Stimulated activated CD8-positive, alpha-beta memory T cell treated with anti-CD3 and anti-CD28 coated beads, Interleukin-7, amount 100 ng/mL, for 1 hour (primary cell): Measurements from ENCODE around the gene RNPEPL1.

Experiments used
- DNase-seq, 2 donors: peaks; one replicate each; pipeline ENCODE4 v3.0.0-alpha.2; 2020; ENCODE audit warnings: low read depth in 2 of 2

Gene RNPEPL1

GRCh38 chr2:240624950-240625621 is 56.8 kb downstream of the RNPEPL1 start, which contains the start of gene GPR35:
Gene GPR35 (plus strand): TSS chr2:240625480. CDS start chr2:240629953, 4,473 bp downstream.
- peak; percentile 23 to 42 for DNase-seq

GRCh38 chr2:240626531-240627300 is 58.4 kb downstream of the RNPEPL1 start:
- DNase-seq, result no peak

GRCh38 chr2:240627736-240628506 is 59.6 kb downstream of the RNPEPL1 start:
- no peak for DNase-seq

GRCh38 chr2:240628507-240628807 is 60.2 kb downstream of the RNPEPL1 start:
- no peak for DNase-seq

- no peak for DNase-seq
Observed at GRCh38 chr2:240628808-240629618, 60.7 kb downstream of the RNPEPL1 start.

GRCh38 chr2:240629619-240629967 is 61.3 kb downstream of the RNPEPL1 start:
- DNase-seq, result no peak

GRCh38 chr2:240629968-240630770 is 61.9 kb downstream of the RNPEPL1 start:
- no peak for DNase-seq
